Measurements from ENCODE around the gene SRSF11.
"Not testable (repeated sequence)": the region's sequence is repeated elsewhere in the genome, so short reads cannot be mapped to it uniquely, and the experiment has no call there.

SRSF11 gene, protein sequence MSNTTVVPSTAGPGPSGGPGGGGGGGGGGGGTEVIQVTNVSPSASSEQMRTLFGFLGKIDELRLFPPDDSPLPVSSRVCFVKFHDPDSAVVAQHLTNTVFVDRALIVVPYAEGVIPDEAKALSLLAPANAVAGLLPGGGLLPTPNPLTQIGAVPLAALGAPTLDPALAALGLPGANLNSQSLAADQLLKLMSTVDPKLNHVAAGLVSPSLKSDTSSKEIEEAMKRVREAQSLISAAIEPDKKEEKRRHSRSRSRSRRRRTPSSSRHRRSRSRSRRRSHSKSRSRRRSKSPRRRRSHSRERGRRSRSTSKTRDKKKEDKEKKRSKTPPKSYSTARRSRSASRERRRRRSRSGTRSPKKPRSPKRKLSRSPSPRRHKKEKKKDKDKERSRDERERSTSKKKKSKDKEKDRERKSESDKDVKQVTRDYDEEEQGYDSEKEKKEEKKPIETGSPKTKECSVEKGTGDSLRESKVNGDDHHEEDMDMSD

GRCh38 chr1:70221238-70222121 is at the start of gene SRSF11:
Gene SRSF11, plus strand, starts transcription at chr1:70221380. Its CDS starts 257 bp downstream, at chr1:70221637.
- peak; percentile 94 for DNase-seq (ENCODE audit: low spot score)

DNA sequence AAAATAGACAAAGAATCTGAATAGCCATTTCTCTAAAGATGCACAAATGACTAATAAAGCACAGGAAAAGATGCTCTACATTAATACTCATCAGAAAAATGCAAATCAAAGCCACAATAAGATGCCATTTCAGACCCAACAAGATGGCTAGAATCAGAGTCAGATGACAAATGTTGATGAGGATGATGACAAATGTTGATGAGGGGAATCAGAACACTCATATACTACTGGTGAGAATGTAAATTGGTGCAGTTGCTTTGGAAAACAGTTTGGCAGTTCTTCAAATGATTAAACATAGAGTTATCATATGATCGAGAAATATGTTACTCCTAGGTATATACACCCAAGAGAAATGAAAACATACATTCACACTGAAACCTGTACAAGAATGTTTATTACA is 49.7 kb upstream of the SRSF11 start:
- DNase-seq (ENCODE audit: low spot score), result no peak

DNA sequence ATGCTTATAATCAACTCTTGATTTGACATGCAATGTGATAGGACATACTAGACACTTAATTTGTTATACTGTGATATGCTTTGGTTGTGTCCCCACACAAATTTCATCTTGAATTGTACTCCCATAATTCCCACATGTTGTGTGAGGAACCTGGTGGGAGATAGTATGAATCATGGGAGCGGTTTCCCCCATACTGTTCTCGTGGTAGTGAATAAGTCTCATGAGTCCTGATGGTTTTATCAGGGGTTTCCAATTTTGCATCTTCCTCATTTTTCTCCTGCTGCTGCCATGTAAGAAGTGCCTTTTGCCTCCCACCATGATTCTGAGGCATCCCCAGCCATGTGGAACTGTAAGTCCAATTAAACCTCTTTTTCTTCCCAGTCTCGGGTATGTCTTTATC is 36.0 kb upstream of the SRSF11 start:
- DNase-seq (ENCODE audit: low spot score), result not testable (repeated sequence)

GRCh38 chr1:70188522-70188921 is 32.7 kb upstream of the SRSF11 start:
- DNase-seq (ENCODE audit: low spot score), result no peak

DNA sequence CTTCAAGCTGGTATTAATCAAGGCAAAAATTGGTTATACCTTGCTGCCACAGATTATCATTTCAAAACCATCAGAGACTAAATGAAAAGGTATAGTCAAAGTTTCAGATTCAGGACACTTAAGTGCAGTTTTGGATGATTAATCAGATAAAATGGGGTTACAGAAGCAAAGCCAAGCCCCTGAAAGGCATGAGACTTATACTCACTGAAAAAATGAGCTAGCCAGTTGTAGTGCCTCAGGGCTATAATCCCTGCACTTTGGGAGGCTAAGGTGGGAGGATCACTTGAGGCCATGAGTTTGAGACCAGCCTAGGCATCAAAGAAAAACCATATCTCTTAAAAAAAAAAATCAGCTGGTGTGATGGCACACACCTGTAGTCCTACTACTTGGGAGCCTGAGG is 31.0 kb upstream of the SRSF11 start:
- DNase-seq (ENCODE audit: low spot score), result no peak

DNA sequence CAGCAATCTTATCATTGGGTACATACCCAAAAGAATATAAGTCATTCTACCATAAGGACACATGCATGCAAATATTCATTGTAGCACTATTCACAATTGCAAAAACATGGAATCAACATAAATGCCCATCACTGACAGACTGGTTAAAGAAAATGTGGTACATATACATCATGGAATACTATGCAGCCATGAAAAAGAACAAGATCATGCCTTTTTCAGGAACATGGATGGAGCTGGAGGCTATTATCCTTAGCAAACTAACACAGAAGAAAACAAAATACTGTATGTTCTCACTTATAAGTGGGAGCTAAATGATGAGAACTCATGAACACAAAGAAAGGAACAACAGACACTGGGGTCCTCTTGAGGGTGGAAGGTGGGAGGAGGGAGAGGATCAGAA is 28.7 kb upstream of the SRSF11 start:
- DNase-seq (ENCODE audit: low spot score), result not testable (repeated sequence)

DNA sequence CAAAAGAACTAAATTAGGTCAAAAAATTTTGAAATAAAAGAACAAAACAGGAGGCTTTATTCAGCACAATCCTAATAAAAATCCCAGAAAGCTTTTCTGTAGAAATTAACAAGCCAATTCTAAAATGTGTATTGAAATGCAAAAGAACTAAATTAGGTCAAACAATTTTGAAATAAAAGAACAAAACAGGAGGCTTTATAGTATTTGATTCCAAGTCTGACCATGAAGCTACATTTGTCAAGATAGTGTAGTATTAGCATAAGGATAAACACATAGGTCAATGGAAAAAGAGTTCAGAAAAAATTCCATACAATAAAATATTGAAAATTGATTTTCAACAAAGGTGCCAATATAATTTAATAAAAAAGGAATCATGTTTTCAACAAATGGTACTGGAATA is 26.6 kb upstream of the SRSF11 start:
- no peak for DNase-seq (ENCODE audit: low spot score)

DNA sequence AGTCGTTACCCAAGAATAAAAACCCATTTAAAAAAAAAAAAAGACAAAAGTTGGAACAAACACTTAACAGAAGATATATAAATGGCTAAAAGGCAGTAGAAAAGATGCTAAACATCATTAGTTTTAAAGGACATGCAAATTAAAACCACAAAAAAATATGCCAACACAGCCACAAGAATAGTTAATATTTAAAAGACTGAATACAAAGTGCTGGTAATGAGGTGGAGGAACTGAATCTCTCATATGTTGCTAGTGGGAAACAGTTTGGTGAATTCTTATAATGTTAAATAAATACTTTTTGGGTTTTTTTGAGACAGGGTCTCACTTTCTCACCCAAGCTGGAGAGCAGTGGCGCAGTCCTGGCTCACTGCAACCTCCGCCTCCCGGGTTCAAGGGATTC is 25.8 kb upstream of the SRSF11 start:
- DNase-seq (ENCODE audit: low spot score), result no peak

DNA sequence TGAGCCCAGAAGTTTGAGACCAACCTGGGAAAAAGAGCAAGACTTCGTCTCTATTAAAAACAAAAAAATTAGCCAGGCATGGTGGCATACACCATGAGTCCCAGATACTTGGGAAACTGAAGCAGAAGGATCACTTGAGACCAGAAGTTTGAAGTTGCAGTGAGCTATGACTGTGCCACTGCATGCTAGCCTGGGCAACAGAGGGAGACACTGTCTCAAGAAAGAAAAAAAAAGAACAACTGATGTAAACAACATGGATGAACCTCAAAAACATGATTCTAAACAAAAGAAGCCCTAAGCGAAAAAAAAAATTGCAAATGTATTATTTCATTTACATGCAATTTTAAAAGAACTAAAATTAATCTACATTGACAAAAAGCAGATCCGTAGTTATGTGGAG is 24.8 kb upstream of the SRSF11 start:
- no peak for DNase-seq (ENCODE audit: low spot score)

GRCh38 chr1:70200065-70200464 is 21.1 kb upstream of the SRSF11 start:
- no peak for DNase-seq (ENCODE audit: low spot score)

DNA sequence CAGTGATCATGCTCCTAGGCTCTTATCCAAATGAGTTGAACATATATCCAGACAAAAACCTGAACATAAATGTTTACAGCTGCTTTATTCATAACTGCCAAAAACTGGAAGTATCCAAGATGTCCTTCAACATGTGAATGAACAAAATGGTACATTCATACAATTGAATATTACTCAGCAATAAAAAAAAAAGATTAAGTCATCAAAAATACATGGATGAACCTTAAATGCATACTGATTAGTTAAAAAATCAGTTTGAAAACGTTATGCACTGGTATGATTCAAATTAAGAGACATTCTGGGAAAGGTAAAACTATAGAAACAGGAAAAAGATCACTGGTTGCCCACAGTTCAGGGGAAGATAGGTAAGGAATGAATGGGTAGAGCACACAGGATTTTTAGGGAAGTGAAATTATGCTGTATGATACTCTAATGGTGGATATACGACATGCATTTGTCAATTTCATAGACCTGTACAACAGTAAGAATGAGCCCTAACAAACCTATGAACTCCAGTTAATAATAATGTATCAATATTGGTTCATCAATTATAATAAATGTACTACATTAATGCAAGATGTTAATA is 18.9 kb upstream of the SRSF11 start:
- no peak for DNase-seq (ENCODE audit: low spot score)

GRCh38 chr1:70204139-70204538 is 17.0 kb upstream of the SRSF11 start:
- DNase-seq (ENCODE audit: low spot score), result no peak

- peak; percentile 16 for DNase-seq (ENCODE audit: low spot score)
Observed at GRCh38 chr1:70204600-70204999, 16.6 kb upstream of the SRSF11 start.

DNA sequence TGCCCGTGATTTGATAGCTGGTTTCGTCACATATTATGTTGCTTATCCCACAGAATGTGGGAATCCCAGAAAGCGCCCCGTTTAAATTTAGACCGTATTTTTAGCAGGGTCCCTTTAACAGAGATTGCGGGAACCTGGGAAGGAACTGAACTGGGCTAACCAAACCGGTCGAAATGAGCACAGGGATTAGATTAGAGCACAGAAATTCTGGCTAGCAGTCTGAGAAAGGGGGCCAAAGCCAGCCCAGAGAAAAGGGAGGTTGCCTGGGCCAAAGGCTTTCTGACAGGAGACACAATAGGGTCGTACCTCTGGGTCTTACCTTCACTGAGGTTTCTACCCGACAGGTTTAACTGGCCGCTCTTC is 16.1 kb upstream of the SRSF11 start:
- DNase-seq (ENCODE audit: low spot score), result no peak

DNA sequence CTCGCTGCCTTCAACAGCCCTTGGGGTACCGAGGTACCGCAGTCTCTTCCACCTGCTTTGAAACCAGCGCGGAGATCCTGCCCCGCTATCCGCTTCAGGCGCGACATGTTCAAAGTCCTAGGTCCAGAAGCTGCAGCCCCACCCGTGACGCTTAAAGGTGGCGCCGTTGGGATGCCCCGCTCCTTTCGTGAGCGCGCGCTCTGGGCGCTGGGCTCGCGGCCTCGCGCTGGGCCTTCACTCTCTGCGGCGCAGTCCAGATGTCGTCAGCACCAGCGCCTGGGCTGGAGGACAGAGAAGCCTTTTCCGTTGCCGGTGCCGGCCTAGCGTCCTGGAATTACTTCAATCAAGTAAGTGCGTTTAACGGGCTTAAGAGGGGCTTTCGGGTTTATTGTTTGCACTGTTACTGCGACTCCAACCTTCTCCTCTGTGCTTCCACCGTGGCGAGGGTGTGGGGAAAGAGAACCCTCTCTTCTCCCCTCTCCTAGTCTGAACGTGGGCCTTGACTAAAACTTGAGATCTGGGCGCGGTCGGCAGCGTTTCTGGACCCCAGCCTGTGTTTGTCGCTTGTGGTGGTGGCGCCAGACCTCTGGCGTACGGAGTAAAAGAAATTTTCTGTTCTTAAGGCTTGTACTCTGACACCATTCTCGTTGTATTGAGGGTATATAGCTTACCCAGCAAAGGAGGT is 15.6 kb upstream of the SRSF11 start, which contains the start of gene LRRC40:
TSS of gene LRRC40 (minus strand) at position 146 of the 685 bp plus-strand sequence. CDS start at position 107, 39 bp downstream.
- peak; percentile 95 for DNase-seq (ENCODE audit: low spot score)

- DNase-seq (ENCODE audit: low spot score), result not testable (repeated sequence)
Observed at GRCh38 chr1:70206833-70207232, 14.3 kb upstream of the SRSF11 start.

DNA sequence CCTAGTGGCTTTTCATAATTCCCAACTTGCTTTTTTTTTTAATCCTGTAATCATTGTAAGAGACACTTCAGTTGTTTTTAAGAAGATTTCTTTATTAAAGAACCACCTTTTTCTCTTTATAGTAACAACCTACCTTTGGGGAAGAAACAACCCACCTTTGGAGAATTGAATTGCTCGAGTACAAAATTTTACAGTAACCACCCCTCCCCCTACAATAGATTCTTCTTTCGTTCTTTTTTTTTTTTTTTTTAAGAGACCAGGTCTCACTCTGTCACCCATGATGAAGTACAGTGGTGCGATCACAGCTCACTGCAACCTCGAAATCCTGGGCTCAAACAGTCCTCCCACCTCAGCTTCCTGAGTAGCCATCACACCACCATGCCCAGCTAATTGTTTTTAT is 13.7 kb upstream of the SRSF11 start:
- no peak for DNase-seq (ENCODE audit: low spot score)

- no peak for DNase-seq (ENCODE audit: low spot score)
Observed at GRCh38 chr1:70208292-70208691, 12.9 kb upstream of the SRSF11 start.

- no peak for DNase-seq (ENCODE audit: low spot score)
Observed at GRCh38 chr1:70210820-70211219, 10.4 kb upstream of the SRSF11 start.

DNA sequence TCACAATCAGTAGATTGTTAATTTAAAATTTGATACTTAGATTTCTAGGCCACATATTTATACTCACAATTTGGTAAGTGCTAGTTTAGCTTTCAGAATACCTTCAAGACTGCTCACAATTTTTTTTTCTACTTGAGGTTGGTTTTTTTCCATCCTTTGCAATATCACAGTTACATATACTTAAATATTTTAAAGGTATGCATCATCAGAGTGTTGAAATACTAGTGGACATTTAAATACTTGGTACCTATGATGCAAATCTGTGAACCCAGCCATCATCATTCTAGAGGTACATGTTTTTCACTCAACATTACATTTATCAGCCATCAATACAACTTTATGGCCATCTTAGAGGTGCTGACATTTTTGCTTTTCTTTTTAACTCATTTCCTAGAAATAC is 9.6 kb upstream of the SRSF11 start:
- no peak for DNase-seq (ENCODE audit: low spot score)

GRCh38 chr1:70220015-70220414 is 1.2 kb upstream of the SRSF11 start:
- no peak for DNase-seq (ENCODE audit: low spot score)
